IPS-NIHi11 (cell line): ENCODE measurements around the gene SLC26A4.

Experiments
- DNase-seq: peaks from one replicate; pipeline ENCODE4 v3.0.0; 2012; ENCODE audit warnings: mixed read lengths, low spot score

Gene SLC26A4

GRCh38 chr7:107661081-107661864 is 645 bp downstream of the SLC26A4 start:
- DNase-seq: peak; percentile 67

GRCh38 chr7:107661865-107662379 is 1.3 kb downstream of the SLC26A4 start:
- DNase-seq: peak; percentile 17

- DNase-seq: no peak
Observed at GRCh38 chr7:107663196-107663595, 2.6 kb downstream of the SLC26A4 start.

- no peak for DNase-seq
Observed at GRCh38 chr7:107666790-107667189, 6.2 kb downstream of the SLC26A4 start.

GRCh38 chr7:107667341-107667740 is 6.7 kb downstream of the SLC26A4 start:
- no peak for DNase-seq

GRCh38 chr7:107668296-107668695 is 7.7 kb downstream of the SLC26A4 start:
- DNase-seq: no peak

- DNase-seq: no peak
Observed at GRCh38 chr7:107672183-107672582, 11.6 kb downstream of the SLC26A4 start.

GRCh38 chr7:107676249-107676648 is 15.6 kb downstream of the SLC26A4 start:
- no peak for DNase-seq

- no peak for DNase-seq
Observed at GRCh38 chr7:107678110-107678753, 17.6 kb downstream of the SLC26A4 start.

GRCh38 chr7:107680478-107680877 is 19.9 kb downstream of the SLC26A4 start:
- no peak for DNase-seq

- DNase-seq: no peak
Observed at GRCh38 chr7:107682886-107683285, 22.3 kb downstream of the SLC26A4 start.

GRCh38 chr7:107684287-107684686 is 23.7 kb downstream of the SLC26A4 start:
- no peak for DNase-seq

- DNase-seq: no peak
Observed at GRCh38 chr7:107684947-107685463, 24.4 kb downstream of the SLC26A4 start.

- no peak for DNase-seq
Observed at GRCh38 chr7:107686816-107687387, 26.3 kb downstream of the SLC26A4 start.

GRCh38 chr7:107687656-107688055 is 27.0 kb downstream of the SLC26A4 start:
- DNase-seq: no peak

- no peak for DNase-seq
Observed at GRCh38 chr7:107689553-107689952, 28.9 kb downstream of the SLC26A4 start.

GRCh38 chr7:107690084-107690483 is 29.5 kb downstream of the SLC26A4 start:
- no peak for DNase-seq

GRCh38 chr7:107690611-107691010 is 30.0 kb downstream of the SLC26A4 start:
- no peak for DNase-seq

GRCh38 chr7:107691716-107692115 is 31.1 kb downstream of the SLC26A4 start:
- DNase-seq: no peak

GRCh38 chr7:107692501-107692900 is 31.9 kb downstream of the SLC26A4 start:
- no peak for DNase-seq

- DNase-seq: no peak
Observed at GRCh38 chr7:107693396-107693795, 32.8 kb downstream of the SLC26A4 start.

GRCh38 chr7:107694386-107694785 is 33.8 kb downstream of the SLC26A4 start:
- DNase-seq: no peak
